Loucy (cell line): Measurements from ENCODE around the gene CAMK2G.

ENCODE experiments used
- EZH2phosphoT487 ChIP-seq: fragments of 200-600 bp; IDR thresholded peaks from 2 replicates; pipeline ENCODE4 v1.6.1; 2018; ENCODE audit warnings: antibody characterized with exemption, mild to moderate bottlenecking, moderate library complexity, borderline replicate concordance
- TF ChIP-seq, protein P1 (sequence below): fragments of 200-600 bp; sonication (generic); conservative IDR thresholded peaks from 2 replicates; pipeline ENCODE4 v1.5.1; 2014; ENCODE audit warnings: mild to moderate bottlenecking, antibody characterized with exemption, low read length

DNA sequence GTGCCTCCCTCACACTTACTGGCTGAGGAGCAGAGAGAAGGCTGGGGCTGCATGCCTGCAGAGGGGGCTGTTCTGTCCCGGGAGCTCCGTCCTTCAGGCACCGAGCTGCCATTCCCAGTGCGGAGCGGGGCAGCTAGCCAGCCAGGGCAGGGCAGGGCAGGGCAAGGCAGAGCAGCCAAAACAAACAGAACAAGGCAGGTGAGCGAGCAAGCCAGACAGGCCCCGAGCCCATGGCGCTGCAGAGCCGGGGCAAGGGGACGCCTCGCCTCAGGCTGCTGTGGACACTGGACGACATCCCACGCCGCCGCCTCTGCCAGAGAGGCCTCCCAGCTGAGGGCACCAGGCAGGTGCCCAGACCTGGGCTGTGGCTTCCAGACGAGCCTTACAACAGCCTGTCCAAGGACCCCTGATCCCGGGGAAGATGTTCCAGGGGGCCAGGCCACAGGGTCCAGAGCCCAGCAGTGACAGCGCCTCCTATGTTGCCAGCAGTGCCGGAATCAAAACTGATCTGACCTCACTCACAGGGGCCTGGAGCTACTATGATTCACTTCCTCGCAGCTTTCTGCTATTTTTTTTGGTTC lies 54.8 kb downstream of the CAMK2G start:
- TF ChIP-seq, protein P1, sequence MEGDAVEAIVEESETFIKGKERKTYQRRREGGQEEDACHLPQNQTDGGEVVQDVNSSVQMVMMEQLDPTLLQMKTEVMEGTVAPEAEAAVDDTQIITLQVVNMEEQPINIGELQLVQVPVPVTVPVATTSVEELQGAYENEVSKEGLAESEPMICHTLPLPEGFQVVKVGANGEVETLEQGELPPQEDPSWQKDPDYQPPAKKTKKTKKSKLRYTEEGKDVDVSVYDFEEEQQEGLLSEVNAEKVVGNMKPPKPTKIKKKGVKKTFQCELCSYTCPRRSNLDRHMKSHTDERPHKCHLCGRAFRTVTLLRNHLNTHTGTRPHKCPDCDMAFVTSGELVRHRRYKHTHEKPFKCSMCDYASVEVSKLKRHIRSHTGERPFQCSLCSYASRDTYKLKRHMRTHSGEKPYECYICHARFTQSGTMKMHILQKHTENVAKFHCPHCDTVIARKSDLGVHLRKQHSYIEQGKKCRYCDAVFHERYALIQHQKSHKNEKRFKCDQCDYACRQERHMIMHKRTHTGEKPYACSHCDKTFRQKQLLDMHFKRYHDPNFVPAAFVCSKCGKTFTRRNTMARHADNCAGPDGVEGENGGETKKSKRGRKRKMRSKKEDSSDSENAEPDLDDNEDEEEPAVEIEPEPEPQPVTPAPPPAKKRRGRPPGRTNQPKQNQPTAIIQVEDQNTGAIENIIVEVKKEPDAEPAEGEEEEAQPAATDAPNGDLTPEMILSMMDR = no peak
- no peak for TF ChIP-seq EZH2phosphoT487
